Keratinocyte (primary cell): Measurements from ENCODE around the gene UFM1.

Source experiments
- CTCF ChIP-seq, 3 experiments: IDR thresholded peaks in 1 of 3; conservative IDR thresholded peaks in 1 of 3; optimal IDR thresholded peaks in 1 of 3; 2 replicates in 2 of 3; 3 replicates in 1 of 3; pipeline versions ENCODE3 to v1.5.1; 2011; ENCODE audit warnings: low read length in 3 of 3, mild to moderate bottlenecking in 3 of 3, moderate library complexity in 2 of 3, control low read depth in 1 of 3, inconsistent platforms in 1 of 3; ENCODE audit not compliant: insufficient read depth in 2 of 3; ENCODE audit errors: extremely low read depth in 1 of 3
- EZH2 ChIP-seq: IDR thresholded peaks from one replicate; pipeline ENCODE4 v1.6.1; 2012; ENCODE audit warnings: inconsistent platforms, mild to moderate bottlenecking, low read length, moderate library complexity

GRCh38 chr13:38395497-38395788 lies 45.8 kb downstream of the UFM1 start:
- no peak for TF ChIP-seq CTCF (optimal IDR thresholded peaks at IDR 0.05 in 1 of 3, IDR thresholded peaks at IDR 0.05 in 1 of 3, conservative IDR thresholded peaks at IDR 0.05 in 1 of 3; ENCODE audit: extremely low read depth in 1 of 3, insufficient read depth in 2 of 3, low read length in 3 of 3)
- TF ChIP-seq EZH2 = no peak
